ENCODE results near the gene PARD6B. TPM values are rescaled to one million over a fixed set of nuclear protein-coding genes. Genes with fewer than 3 reads are reported as not detected.

Gene PARD6B
- total RNA-seq, 1 donor from 2014 or later, result 45.7 TPM

GRCh38 chr20:50750145-50750671, 18.8 kb downstream of the PARD6B start:
- H3K4me3 ChIP-seq, result no peak overlapping the region
- peaks cover 30% of the 10 kb centered on the region for H4K20me1 ChIP-seq (ENCODE audit: low read depth)
- no peaks in the 10 kb centered on the region for H3K27me3 Mint-ChIP-seq (ENCODE audit: insufficient read depth, low read depth)
- no peak overlapping the region for H3K4me3 Mint-ChIP-seq
- peaks cover 47% of the 10 kb centered on the region for H3K79me2 ChIP-seq (ENCODE audit: low read depth)
- H2AFZ ChIP-seq (replicated peaks), result no peak overlapping the region
- H3K9me3 Mint-ChIP-seq, result no peaks in the 10 kb centered on the region
- H3K9me3 ChIP-seq (ENCODE audit: low read depth), result no peaks in the 10 kb centered on the region
- no peak overlapping the region for H3K9ac ChIP-seq
- H3K4me1 ChIP-seq, result peaks cover 4% of the 10 kb centered on the region
- TF ChIP-seq EZH2phosphoT487 (IDR thresholded peaks at IDR 0.05) (no peak), EZH2 (IDR thresholded peaks at IDR 0.05) (no peak)
- TF ChIP-seq, protein P1, sequence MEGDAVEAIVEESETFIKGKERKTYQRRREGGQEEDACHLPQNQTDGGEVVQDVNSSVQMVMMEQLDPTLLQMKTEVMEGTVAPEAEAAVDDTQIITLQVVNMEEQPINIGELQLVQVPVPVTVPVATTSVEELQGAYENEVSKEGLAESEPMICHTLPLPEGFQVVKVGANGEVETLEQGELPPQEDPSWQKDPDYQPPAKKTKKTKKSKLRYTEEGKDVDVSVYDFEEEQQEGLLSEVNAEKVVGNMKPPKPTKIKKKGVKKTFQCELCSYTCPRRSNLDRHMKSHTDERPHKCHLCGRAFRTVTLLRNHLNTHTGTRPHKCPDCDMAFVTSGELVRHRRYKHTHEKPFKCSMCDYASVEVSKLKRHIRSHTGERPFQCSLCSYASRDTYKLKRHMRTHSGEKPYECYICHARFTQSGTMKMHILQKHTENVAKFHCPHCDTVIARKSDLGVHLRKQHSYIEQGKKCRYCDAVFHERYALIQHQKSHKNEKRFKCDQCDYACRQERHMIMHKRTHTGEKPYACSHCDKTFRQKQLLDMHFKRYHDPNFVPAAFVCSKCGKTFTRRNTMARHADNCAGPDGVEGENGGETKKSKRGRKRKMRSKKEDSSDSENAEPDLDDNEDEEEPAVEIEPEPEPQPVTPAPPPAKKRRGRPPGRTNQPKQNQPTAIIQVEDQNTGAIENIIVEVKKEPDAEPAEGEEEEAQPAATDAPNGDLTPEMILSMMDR (IDR thresholded peaks at IDR 0.05), result no peak
- no peak overlapping the region for H3K4me2 ChIP-seq
- H3K27ac Mint-ChIP-seq, result no peak overlapping the region
- H3K4me1 Mint-ChIP-seq, result peaks cover 3% of the 10 kb centered on the region
- peaks cover 31% of the 10 kb centered on the region for H3F3A ChIP-seq (ENCODE audit: low read depth)
- H3K27me3 ChIP-seq, result no peaks in the 10 kb centered on the region
- peaks cover 24% of the 10 kb centered on the region for H3K36me3 ChIP-seq
- H3K27ac ChIP-seq, result no peak overlapping the region
- peaks cover 7% of the 10 kb centered on the region for H3K36me3 Mint-ChIP-seq
- no peak for DNase-seq (ENCODE audit: low spot score)

GRCh38 chr20:50753152-50753551, 21.8 kb downstream of the PARD6B start:
- Histone ChIP-seq H3K4me1 (no peaks in the 10 kb centered on the region), H4K20me1 (ENCODE audit: low read depth) (peaks cover 14% of the 10 kb centered on the region), H3K9ac (no peak overlapping the region), H3K9me3 (ENCODE audit: low read depth) (no peaks in the 10 kb centered on the region), H2AFZ (replicated peaks) (no peak overlapping the region), H3K79me2 (ENCODE audit: low read depth) (peaks cover 19% of the 10 kb centered on the region), H3K4me2 (no peak overlapping the region), H3K27me3 (no peaks in the 10 kb centered on the region), H3K36me3 (peaks cover 24% of the 10 kb centered on the region), H3K27ac (no peak overlapping the region), H3F3A (ENCODE audit: low read depth) (peaks cover 25% of the 10 kb centered on the region), H3K4me3 (no peak overlapping the region)
- peaks cover 7% of the 10 kb centered on the region for H3K36me3 Mint-ChIP-seq
- TF ChIP-seq EZH2 (IDR thresholded peaks at IDR 0.05) (no peak), EZH2phosphoT487 (IDR thresholded peaks at IDR 0.05) (no peak)
- TF ChIP-seq, protein P1 (IDR thresholded peaks at IDR 0.05), result no peak
- H3K27ac Mint-ChIP-seq, result no peak overlapping the region
- no peak for DNase-seq (ENCODE audit: low spot score)
- H3K4me1 Mint-ChIP-seq, result no peaks in the 10 kb centered on the region
- H3K27me3 Mint-ChIP-seq (ENCODE audit: insufficient read depth, low read depth), result no peaks in the 10 kb centered on the region
- H3K9me3 Mint-ChIP-seq, result no peaks in the 10 kb centered on the region
- no peak overlapping the region for H3K4me3 Mint-ChIP-seq

DNA sequence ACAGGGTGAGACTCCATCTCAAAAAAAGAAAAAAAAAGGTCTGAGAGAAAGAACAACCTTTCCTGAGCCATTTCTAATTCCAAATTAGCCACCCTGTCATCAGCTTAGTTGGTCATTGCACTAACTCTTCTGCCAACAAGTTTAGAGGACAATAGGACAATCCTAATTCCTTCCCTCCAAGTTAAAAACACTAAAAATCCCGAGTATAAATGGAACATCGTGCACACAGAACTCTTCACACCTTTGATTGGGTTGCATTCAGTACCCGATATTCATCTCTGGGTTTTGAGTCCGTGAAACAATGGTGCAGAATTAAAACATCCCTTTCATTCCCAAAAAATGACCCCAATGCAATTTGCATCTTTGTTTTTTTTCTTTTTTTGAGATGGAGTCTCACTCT, 23.0 kb downstream of the PARD6B start:
- TF ChIP-seq EZH2 (IDR thresholded peaks at IDR 0.05) (no peak), EZH2phosphoT487 (IDR thresholded peaks at IDR 0.05) (no peak)
- TF ChIP-seq, protein P1 (IDR thresholded peaks at IDR 0.05), result no peak
- H3K79me2 ChIP-seq (ENCODE audit: low read depth), result peaks cover 12% of the 10 kb centered on the region

More for the DNA sequence above, 23.0 kb downstream of the PARD6B start:
- H3F3A ChIP-seq (ENCODE audit: low read depth), result peaks cover 19% of the 10 kb centered on the region
- Mint-ChIP-seq H3K36me3 (peaks cover 7% of the 10 kb centered on the region), H3K27me3 (ENCODE audit: insufficient read depth, low read depth) (no peaks in the 10 kb centered on the region), H3K9me3 (no peaks in the 10 kb centered on the region), H3K27ac (no peak overlapping the region), H3K4me1 (no peaks in the 10 kb centered on the region), H3K4me3 (no peak overlapping the region)
- peaks cover 23% of the 10 kb centered on the region for H3K36me3 ChIP-seq
- H3K4me1 ChIP-seq, result no peaks in the 10 kb centered on the region
- no peak overlapping the region for H3K4me3 ChIP-seq
- no peak overlapping the region for H3K4me2 ChIP-seq
- no peaks in the 10 kb centered on the region for H3K27me3 ChIP-seq
- DNase-seq (ENCODE audit: low spot score), result no peak
- H2AFZ ChIP-seq (replicated peaks), result no peak overlapping the region
- H3K9ac ChIP-seq, result no peak overlapping the region
- H3K9me3 ChIP-seq (ENCODE audit: low read depth), result no peaks in the 10 kb centered on the region
- peaks cover 13% of the 10 kb centered on the region for H4K20me1 ChIP-seq (ENCODE audit: low read depth)
- no peak overlapping the region for H3K27ac ChIP-seq
